ENCODE measurements around the gene ACTA2.

Gene ACTA2

GRCh38 chr10:88943778-88944177 is 8.8 kb downstream of the ACTA2 start:
- no peak for TF ChIP-seq ZFP30 (CRISPR knock-in tag; IDR thresholded peaks at IDR 0.05)
- no peak for TF ChIP-seq ZNF565 (CRISPR knock-in tag; conservative IDR thresholded peaks at IDR 0.05; ENCODE audit: low read depth)
- no peak for TF ChIP-seq ESRRG (CRISPR knock-in tag; IDR thresholded peaks at IDR 0.05)
- TF ChIP-seq POU6F1 (CRISPR knock-in tag; IDR thresholded peaks at IDR 0.05; ENCODE audit: borderline replicate concordance, low read depth): no peak
- TF ChIP-seq ZNF8 (CRISPR knock-in tag; IDR thresholded peaks at IDR 0.05): no peak
- no peak for TF ChIP-seq CSRNP3 (CRISPR knock-in tag; IDR thresholded peaks at IDR 0.05)
- no peak for TF ChIP-seq TSHZ2 (CRISPR knock-in tag; IDR thresholded peaks at IDR 0.05)
- TF ChIP-seq CREB5 (CRISPR knock-in tag; IDR thresholded peaks at IDR 0.05; ENCODE audit: low read depth): no peak
- ATAC-seq: no peak

- TF ChIP-seq POU6F1 (CRISPR knock-in tag; IDR thresholded peaks at IDR 0.05; ENCODE audit: borderline replicate concordance, low read depth) (no peak), ARNTL (CRISPR knock-in tag; IDR thresholded peaks at IDR 0.05; ENCODE audit: borderline replicate concordance, low read depth) (no peak), PPARA (CRISPR knock-in tag; IDR thresholded peaks at IDR 0.05; ENCODE audit: borderline replicate concordance) (no peak), CSDC2 (CRISPR knock-in tag; IDR thresholded peaks at IDR 0.05) (no peak), ISL1 (CRISPR knock-in tag; IDR thresholded peaks at IDR 0.05) (no peak), TOX (CRISPR knock-in tag; IDR thresholded peaks at IDR 0.05; ENCODE audit: borderline replicate concordance) (no peak), ZC3H10 (CRISPR knock-in tag; IDR thresholded peaks at IDR 0.05) (no peak), ZNF565 (CRISPR knock-in tag; conservative IDR thresholded peaks at IDR 0.05; ENCODE audit: low read depth) (no peak), CREB5 (CRISPR knock-in tag; IDR thresholded peaks at IDR 0.05; ENCODE audit: low read depth) (no peak), ZFP3 (CRISPR knock-in tag; IDR thresholded peaks at IDR 0.05) (no peak), ZNF8 (CRISPR knock-in tag; IDR thresholded peaks at IDR 0.05) (no peak), GLIS3 (CRISPR knock-in tag; IDR thresholded peaks at IDR 0.05) (no peak), ESRRG (CRISPR knock-in tag; IDR thresholded peaks at IDR 0.05) (no peak), SNAI2 (CRISPR knock-in tag; IDR thresholded peaks at IDR 0.05) (no peak), CSRNP3 (CRISPR knock-in tag; IDR thresholded peaks at IDR 0.05) (no peak), ZFP30 (CRISPR knock-in tag; IDR thresholded peaks at IDR 0.05) (no peak), TCF4 (CRISPR knock-in tag; IDR thresholded peaks at IDR 0.05; ENCODE audit: borderline replicate concordance) (no peak)
Measured at GRCh38 chr10:88941026-88941425, 11.5 kb downstream of the ACTA2 start.

More at GRCh38 chr10:88941026-88941425, 11.5 kb downstream of the ACTA2 start:
- no peak for ATAC-seq

Data from SK-N-SH treated with all-trans-retinoic acid at 6 μM for 48 hours (cell line).